Stimulated activated CD4-positive, alpha-beta T cell treated with anti-CD3 and anti-CD28 coated beads, Interleukin-4, amount 100 ng/mL, for 24 hours (primary cell): ENCODE measurements around the gene HADHA.

Experiments
- DNase-seq: peaks from one replicate; pipeline ENCODE4 v3.0.0-alpha.2; 2020

The HADHA gene

DNA sequence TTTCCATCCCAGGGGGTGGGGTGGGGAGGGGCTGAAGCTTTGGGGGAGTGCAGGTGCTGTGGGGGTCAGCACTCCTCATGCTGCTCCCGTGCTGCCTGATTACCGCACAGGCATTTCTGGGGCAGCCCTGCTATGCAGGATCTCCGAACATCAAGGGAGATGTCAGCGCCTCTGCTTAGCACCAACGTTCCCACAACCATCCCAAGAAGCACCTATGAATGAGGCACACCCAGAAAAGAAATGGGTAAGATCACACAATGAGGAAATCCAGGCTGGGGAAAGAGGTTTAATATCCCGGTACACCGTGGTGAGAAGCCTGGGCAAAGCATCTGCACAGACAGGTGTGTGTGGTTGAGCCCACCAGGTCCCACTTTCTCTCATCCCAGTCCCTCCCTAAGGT is 54.1 kb downstream of the HADHA start:
- no peak for DNase-seq

DNA sequence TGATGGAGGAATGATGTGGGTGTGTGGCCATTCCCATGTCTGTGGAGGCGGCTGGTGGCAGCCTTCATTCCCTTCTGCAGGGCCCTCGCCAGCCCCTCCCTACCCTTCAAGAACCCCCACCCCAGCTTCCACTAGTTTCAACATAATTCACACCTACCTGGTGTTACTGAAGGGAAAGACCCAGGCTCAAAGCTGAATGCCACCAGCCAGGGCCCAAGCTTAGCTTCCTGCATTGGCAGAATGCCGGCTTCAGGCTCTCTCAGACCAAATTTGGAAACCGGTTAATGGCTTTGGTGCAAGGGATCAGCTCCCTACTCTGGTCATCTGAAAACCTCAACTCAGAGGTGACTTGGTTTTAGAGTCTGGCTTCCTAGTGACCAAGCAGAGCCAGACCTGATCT is 54.7 kb downstream of the HADHA start:
- no peak for DNase-seq

DNA sequence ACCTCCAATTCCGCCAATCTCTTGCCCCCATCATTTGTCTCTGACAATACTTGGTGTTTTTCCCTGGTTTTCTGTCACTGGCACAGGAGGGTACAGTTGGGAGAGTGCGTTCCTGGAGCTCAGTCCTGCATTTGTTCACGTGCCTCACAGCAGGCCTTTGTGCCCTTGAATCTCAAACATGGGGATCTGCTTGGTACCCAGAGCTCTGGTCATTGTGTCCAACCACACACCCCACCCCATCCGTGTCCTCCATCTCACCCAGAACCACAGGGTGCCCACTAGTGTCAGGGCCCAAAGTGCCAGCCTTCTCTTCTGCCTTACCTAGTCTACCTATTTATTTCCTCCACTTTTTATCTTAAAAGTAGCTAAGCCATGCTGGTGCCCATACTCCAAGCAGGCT is 55.3 kb downstream of the HADHA start:
- DNase-seq, result no peak

DNA sequence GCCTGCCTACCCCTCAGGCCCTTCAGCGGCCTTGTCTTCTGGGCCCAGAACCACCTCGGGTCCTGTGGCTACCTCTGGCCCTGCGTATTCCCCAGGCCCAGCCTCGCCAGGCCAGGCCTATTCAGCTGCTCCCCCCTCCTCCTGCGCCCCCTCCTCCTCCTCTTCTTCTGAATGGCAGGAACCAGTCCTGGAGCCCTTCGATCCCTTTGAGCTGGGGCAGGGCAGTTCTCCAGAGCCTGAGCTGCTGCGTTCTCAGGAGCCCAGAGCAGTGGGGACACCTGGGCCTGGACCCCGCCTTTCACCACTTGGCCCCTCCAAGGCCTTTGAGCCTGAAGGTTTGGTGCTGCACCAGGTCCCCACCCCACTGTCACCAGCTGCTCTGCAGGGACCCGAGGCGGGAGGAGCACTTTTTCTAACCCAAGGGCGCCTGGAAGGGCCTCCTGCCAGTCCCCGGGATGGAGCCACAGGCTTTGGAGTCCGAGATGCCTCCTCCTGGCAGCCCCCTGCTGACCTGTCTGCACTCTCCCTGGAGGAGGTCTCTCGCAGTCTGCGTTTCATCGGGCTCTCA is 56.8 kb downstream of the HADHA start:
- DNase-seq, result no peak

DNA sequence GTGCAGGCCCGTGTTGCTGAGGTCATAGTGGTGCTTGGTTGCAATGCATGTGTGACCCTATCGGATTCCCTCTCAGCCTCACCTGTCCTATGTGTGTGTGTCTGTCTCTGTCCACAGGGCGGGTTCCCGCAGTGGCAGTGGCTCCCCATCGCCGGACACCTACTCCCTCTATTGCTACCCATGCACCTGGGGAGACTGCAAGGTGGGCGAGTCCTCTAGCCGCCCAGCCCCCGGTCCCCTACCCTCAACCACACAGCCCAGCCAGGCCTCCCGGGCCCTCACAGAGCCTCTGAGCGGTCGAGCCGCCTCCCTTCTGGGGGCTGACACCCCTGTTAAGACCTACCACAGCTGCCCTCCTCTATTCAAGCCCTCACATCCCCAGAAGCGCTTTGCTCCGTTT is 57.3 kb downstream of the HADHA start:
- DNase-seq, result no peak

DNA sequence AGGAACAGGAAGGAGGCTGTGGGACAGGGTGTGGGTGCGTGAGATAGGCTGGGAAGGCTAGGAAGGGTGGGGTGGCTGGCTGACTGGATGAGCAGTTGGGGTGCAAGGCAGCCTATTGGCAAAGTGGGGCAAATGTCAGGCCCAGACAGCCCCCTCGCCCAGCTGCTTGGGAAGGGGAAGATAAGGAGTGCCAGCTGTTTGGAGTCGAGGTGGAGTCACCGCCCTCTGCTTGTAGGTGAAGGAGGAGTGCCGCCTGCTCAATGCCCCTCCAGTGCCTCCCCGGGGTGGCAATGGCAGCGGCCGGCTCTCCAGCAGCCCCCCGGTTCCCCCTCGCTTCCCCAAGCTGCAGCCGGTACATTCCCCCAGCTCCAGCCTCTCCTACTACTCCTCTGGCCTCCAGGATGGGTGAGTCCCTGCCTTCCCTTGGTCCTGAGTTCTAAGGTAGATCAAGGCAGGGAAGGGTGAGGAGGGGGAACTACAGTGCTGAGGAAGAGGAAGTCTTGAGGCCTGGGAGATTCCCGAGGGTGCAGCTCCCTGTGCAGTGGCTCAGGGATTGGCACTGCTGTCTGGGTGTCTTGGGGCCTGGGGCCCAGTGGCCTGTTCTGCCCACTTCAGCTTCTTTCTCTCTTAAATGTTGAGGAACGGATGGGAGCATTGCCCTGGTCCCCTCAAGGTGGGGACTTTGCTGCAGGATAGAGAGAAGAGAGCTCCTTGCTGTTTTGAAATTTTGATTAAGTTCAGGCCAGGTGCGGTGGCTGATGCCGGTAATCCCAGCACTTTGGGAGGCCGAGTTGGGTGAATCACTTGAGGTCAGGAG is 58.3 kb downstream of the HADHA start:
- DNase-seq, result no peak

DNA sequence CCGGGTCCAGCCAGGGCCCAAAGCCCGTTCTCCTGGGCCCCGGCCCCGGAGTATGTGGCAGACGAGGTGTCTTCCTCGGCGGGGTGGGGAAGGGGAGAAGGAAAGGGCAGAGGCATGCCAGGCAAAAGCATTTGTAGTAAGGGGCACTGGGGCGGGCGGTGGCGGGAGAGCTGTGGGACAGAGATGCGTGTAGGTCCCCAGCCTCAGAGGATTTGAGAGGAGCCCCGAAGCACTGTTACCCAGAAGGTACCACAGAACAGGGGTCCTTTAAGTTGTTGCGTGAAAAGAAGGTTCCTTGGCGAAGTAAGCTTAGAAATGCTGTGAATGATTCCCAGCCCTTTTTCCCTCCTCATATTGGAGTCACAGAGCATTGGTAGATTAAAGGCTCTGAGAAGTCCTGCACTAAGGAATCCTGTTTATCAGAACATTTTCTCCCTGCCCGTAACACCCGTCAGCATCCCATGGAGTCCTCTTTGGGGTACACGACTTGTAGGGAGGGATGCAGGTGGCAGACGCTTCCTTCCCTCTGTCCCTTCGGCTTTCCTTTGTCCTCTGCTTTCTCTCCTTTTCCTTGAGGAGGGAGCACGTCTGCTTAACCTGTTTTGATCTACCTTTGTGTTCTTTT is 59.0 kb downstream of the HADHA start:
- DNase-seq, result no peak

DNA sequence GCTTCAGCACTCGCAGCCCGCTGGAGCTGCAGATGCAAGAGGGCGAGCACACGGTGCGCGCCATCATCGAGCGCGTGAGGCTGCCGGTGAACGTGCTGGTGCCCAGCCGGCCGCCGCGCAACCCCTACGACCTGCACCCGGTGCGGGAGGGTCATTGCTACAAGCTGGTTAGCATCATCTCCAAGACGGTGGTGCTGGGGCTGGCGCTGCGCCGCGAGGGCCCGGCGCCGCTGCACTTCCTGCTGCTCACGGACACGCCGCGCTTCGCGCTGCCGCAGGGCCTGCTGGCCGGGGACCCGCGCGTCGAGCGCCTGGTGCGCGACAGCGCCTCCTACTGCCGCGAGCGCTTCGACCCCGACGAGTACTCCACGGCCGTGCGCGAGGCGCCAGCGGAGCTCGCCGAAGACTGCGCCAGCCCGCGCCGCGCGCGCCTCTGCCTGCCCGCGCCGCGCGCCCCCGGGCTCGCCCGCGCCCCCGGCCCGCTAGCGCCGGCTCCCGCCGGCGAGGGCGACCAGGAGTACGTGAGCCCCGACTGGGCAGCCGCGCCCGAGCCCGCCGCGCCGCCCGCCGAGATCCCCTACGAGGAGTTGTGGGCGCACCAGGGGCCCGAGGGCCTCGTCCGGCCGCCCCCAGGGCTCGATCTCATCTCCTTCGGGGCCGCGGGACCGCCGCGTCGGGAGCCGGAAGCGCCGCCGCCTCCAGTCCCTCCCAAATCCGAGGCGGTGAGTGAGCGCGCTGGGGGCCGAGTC is 59.7 kb downstream of the HADHA start:
- peak; percentile 83 for DNase-seq

DNA sequence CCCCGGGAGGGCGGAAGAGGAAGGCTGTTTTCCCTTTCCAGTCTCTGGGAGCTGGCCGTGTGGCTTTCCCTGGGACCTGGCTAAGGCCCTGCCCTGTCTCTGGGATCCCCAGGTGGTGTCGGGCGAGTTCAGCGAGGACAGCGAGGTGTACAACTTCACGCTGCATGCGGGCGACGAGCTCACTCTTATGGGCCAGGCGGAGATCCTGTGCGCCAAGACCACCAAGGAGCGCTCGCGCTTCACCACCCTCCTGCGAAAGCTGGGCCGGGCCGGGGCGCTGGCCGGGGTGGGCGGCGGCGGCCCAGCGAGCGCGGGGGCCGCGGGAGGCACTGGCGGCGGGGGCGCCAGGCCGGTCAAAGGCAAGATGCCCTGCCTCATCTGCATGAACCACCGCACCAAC is 60.3 kb downstream of the HADHA start:
- no peak for DNase-seq

DNA sequence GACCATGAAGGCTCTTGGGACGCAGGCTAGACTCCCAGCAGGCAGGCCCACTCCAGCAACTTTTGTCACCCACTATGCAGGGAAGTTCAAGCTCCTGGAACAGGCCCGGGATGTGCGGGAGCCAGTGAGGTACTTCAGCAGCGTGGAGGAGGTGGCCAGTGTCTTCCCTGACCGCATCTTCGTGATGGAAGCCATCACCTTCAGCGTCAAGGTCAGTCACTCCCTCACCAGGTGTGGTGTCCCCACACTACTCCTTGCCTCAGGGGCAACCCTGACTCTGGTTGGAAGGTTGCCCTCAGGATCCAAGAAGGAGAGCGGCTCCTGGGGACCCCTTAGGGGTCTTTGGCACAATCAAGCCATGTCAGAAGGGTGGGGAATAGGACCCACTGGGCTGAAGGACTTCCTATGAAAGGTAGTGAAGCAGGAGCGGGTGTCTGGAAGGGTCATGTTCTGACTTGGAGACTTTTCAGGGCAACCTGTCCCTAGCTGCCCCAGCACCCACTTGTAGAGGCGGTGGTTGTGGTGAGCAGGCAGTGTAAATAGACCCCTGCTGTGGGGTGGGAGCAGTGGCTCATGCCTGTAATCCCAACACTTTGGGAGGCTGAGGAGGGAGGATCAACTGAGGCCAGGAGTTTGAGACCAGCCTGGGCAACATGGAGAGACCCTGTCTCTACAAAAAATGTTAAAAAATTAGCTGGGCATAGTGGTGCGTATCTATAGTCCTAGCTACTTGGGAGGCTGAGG is 61.4 kb downstream of the HADHA start:
- no peak for DNase-seq

DNA sequence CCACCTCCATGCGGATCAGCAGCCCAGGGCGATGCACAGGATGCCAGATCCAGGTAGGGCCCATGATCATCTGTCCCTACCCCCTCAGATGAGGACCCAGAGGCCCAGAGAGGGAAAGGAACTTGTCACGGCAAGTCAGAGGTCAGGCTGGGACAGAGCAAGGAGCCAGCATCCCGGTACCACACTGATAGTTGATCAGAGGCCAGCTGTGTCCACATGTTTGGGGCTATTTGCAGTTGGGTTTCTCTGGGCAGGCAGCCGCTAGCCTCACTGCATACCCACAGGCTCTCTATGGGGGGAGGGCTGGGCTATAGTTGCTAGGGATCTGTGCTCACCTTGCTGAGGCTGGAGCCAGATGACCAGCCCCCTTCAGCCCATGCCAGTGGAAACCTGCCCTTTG is 62.0 kb downstream of the HADHA start:
- no peak for DNase-seq

DNA sequence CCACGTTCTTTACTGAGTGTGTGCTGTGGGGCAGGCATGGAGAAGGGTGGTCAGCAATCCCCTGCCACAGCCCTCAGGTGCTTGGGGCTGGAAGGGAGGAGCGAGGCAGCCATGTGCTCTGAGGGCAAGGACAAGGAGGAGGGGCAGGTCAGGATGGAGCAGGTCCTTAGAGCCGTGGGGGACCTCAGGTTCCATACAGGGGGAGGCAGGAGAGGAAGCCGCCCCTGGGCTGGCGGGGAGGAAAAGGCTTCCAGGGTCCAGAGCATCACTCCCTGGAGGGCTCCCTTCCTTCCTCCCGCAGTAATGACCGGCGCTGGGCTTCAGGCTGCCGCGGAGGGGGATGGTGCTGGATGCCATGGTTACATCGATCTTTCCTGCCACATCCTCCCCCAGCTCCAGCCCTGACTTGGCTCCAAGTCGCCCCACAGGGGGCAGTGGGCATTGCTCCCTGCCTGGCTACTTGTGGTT is 65.0 kb downstream of the HADHA start:
- DNase-seq, result no peak

DNA sequence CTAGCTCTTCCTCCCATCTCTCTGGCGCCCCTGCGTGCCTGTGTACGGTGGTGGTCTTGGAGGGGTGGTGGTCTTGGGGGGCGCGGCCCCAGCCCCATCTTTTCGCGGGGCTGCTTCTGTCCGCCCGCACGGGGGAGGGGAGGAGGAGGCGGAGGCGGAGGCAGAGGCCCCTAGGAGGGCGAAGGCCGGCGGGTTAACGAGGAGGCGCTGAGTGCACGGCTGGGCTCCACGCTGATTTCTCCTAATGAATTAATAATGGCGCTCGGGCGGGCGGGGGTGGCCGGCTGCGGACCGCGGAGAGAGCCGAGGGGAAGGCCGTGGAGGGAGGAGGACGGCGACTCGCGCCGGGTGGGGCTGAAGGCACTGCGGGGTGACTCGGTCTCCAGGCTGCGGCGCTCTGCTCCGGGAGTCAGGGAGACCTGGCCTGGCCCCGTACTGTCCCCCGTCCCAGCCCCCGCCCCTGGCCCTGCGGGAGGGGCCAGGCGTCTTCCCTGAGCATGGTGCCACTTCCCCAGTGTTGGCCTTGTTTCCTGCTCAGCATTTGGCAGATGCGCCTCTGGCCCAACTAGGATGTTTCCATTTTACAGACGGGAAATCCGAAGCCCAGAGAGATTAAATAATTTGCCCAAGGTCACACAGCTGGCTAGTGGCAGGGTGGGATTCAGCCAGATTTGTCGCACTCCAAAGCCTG is 65.5 kb downstream of the HADHA start:
- no peak for DNase-seq

DNA sequence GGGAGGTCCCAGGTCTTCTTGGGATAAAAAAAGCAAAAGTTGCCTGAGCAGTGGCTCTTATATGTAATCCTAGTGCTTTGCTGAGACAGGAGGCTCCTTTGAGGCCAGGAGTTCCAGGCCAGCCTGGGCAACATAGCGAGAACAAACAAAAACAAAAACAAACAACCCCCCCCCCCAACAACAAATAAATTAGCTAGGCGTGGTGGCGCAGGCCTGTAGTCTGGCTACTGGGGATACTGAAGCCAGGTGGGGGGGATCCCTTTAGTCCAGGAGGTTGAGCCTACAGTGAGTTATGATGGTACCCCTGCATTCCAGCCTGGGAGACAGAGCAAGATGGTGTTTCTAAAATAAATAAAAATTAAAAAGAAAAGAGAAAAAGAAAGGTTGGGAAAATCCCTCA is 66.2 kb downstream of the HADHA start:
- DNase-seq, result no peak

DNA sequence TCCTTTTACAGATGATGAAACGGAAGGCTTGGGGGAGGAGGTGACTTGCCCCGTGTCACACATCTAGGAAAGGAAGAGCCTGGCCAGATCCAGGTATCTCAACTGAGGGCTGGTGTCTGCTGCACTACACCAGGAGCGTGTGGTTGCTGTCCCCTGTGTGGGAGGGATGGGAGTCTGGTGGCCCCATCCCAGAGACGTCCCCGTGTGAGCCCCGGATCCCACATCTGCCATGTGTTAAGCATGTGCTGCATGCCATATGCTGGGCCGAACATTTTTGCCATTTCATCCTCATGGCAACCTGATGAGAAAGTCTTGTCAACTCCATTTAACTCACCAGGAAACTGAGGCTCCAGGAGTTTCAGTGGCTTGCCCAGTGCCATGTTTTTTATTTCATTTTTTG is 67.3 kb downstream of the HADHA start:
- DNase-seq, result no peak

DNA sequence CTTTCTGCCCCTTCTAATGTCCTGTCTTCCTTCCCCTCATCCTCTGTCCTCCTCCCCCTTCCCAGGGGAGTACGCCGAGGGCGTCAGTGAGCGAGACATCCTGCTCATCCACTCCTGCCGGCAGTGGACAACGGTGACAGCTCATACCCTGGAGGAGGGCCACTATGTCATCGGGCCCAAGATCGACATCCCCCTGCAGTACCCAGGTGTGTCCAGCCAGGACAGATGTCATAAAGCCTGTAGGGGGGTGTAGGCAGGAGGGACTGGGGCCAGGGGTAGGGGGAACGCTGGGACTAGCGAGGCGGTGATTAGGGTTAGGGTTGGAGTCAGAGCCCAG is 68.2 kb downstream of the HADHA start:
- no peak for DNase-seq

DNA sequence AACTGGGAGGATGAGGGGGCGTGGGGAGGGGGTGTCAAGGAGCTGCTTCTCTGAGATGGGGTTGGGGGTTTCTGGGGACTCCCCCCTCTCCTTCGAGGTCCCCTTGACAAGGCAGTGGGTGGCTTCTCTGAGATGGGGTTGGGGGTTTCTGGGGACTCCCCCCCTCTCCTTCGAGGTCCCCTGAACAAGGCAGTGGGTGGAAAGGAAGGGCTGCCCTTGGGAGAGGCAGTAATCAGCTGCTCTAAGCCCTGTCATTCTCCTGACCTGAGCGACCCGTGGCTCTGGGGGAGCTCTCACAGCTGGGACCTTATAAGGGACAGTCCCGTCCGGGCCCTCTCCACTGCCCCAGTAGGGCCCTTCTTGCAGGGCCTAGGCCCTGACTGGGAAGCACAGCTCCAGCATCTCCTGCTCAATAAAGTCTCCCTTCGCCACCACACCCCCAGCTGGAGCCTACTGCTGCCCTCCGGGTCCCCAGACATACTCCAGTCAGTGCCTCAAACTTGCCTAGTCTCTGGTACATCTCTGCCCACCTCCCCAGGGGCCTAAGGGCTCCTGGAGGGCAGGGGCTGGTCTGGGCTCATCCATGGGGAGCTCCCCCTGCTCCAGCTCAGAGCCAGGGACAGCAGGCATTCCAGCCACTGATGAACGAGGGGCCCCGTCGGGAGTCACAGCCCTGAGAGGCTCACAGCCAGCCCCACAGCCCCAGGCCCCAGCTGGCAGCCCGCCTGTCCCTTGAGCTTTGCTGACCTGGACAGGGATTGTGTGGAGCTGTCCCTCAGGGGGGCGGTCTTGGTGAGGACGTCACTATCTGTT is 68.8 kb downstream of the HADHA start:
- DNase-seq, result no peak

DNA sequence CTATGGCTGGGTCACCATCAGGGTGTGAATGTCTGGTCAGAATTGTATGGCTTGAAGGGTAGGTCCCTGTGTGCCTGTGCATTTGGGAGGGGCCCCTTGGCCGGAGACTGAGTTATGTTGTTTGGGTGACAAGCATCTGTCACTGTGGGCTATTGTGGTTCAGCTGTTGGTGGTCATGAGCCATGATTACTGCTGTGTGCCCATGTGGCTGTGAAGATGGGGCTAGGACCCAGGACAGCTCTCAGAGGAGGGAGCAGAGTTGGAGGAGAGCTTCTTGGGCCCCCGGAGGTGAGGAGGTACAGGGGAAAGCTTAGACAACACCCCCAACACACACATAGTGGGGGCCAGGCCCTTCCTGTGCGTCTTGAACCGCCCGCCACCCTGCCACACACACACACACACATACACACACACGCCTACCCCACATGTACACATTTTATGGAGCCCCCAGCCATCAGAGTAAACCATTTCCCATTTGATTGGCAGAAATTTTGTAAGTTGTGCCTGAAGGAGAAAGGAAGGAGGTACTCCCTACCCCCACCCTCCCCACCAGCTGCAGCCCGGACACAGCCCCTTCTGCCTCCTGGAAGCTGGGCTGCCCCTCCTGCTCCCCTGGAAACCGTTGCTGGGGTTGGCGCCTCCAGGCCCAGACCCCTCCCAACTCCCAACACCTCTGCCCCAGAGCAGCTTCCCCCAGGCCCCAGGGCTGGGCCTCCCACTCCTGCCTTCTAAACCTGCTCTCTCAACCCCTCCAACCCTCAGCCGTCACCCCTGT is 69.6 kb downstream of the HADHA start:
- no peak for DNase-seq

DNA sequence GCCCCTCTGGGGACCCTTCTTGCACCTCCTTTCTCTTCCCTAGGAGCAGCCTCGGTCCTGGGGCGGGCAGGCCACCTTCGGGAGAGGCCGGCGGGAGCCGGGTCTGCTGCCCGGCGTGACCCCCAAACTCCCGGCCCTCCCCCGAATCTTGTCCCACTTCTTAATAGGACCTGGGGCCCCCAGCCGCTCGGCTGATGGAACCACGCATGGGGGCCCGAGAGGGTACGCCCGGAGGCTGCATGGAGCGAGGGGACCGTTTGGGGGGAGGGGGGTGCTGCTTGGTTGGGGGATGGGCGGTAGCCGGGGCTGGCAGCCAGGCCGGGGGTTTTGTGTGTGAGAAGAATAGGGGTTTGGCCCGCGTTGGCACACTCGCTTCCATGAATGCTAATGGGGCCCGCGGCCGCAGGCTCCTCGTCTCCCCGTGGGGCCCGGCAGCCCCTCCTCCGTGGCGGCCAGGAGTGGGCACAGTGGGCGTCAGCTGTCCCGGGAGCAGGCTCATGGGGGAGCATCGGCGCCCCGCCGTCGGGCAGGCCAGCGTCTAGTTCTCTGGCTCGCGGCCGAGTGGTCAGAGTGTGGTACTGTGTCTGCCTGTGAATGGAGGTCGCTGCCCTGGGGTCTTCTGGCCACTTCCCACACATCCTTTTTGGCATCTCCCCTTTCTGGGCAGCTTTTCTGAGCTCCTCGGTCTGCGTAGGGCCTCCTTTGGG is 70.5 kb downstream of the HADHA start:
- DNase-seq, result no peak
